HCT116 (cell line): Measurements from ENCODE around the gene IMMP2L. TPM values are rescaled to one million over a fixed set of nuclear protein-coding genes. Genes with fewer than 3 reads are reported as not detected.

Source experiments
- ATAC-seq: fragments of 200-7000 bp; cut with Tn5 transposase; 2 replicates; pipeline ENCODE4 v1.9.1; 2020; ENCODE audit warnings: mild to moderate bottlenecking, moderate library complexity
- BruUV-seq: library from RNA; stranded (reverse); fragments of 400-500 nt; replicated peaks from 2 replicates; lab custom pipeline; 2021; lab: Mats Ljungman, UMichigan
- CTCF ChIA-PET: fragments of 300-600 bp; sonication (Branson Sonifier 250); formaldehyde crosslinking; loops from one replicate; lab custom pipeline; 2021; ENCODE audit warnings: antibody characterized with exemption; lab: Charles Lee
- POLR2A ChIA-PET: fragments of 300-600, 350-600 bp; sonication (Branson Sonifier 250); formaldehyde crosslinking; loops from one replicate; lab custom pipeline; 2021; ENCODE audit warnings: antibody characterized with exemption; lab: Charles Lee
- RAD21 ChIA-PET, 2 experiments: fragments of 300-600 bp; sonication (Branson Sonifier 250); formaldehyde crosslinking; loops; one replicate each; lab custom pipeline; 2023; ENCODE audit warnings: low total read pairs in 2 of 2; ENCODE audit not compliant: uncharacterized antibody in 2 of 2, unreplicated experiment in 2 of 2, low non-redundant PET in 1 of 2; lab: Charles Lee
- DNase-seq: peaks from one replicate; pipeline ENCODE4 v3.0.0-alpha.2; 2010; ENCODE audit warnings: low read depth, low spot score
- H2AFZ ChIP-seq: fragments of 200-600 bp; shearing (Covaris generic), sonication (generic); 2 replicates; pipeline ENCODE4 v1.6.1; 2017; ENCODE audit warnings: low read depth, mixed run types, mixed read lengths, antibody characterized with exemption, low read length; ENCODE audit not compliant: poor library complexity, severe bottlenecking
- H3K27ac ChIP-seq: 2 replicates; pipeline ENCODE4 v1.5.1; 2012; ENCODE audit warnings: low read depth, low read length
- H3K27me3 ChIP-seq: fragments of 200-600 bp; sonication (generic); 2 replicates; pipeline ENCODE4 v1.6.1; 2016; ENCODE audit warnings: mixed run types, low read length, mixed read lengths; ENCODE audit not compliant: insufficient read depth
- H3K36me3 ChIP-seq, 2 experiments: fragments of 200-500 bp in 1 of 2; fragments of 200-600 bp in 1 of 2; sonication (Bioruptor generic) in 1 of 2; sonication (generic) in 1 of 2; 2 replicates each; pipeline versions ENCODE4 v1.5.1 to v1.6.1; 2014 to 2016; ENCODE audit warnings: low read length in 2 of 2, inconsistent platforms in 1 of 2, mixed read lengths in 1 of 2, mixed run types in 1 of 2; ENCODE audit not compliant: insufficient read depth in 2 of 2, control insufficient read depth in 1 of 2
- H3K4me1 ChIP-seq, 2 experiments: fragments of 200-600 bp in 1 of 2; sonication (generic) in 1 of 2; 2 replicates each; pipeline versions ENCODE4 v1.5.1 to v1.6.1; 2012 to 2017; ENCODE audit warnings: low read length in 2 of 2, inconsistent platforms in 1 of 2, mild to moderate bottlenecking in 1 of 2, mixed read lengths in 1 of 2, mixed run types in 1 of 2, moderate library complexity in 1 of 2; ENCODE audit not compliant: insufficient read depth in 2 of 2, control insufficient read depth in 1 of 2
- H3K4me2 ChIP-seq: fragments of 200-600 bp; sonication (generic); 2 replicates; pipeline ENCODE4 v1.6.1; 2017; ENCODE audit warnings: mixed run types, low read length, mixed read lengths
- H3K4me3 ChIP-seq, 2 experiments: fragments of 200-600 bp in 1 of 2; sonication (generic) in 1 of 2; replicated peaks in 1 of 2; 2 replicates each; pipeline ENCODE4 v1.5.1; 2011 to 2016; ENCODE audit warnings: low read length in 2 of 2, control low read depth in 1 of 2, low read depth in 1 of 2, mild to moderate bottlenecking in 1 of 2, mixed read lengths in 1 of 2, mixed run types in 1 of 2
- H3K79me2 ChIP-seq: fragments of 200-600 bp; sonication (generic); 2 replicates; pipeline ENCODE4 v1.6.1; 2017; ENCODE audit warnings: mild to moderate bottlenecking, mixed run types, low read length, moderate library complexity, mixed read lengths; ENCODE audit not compliant: insufficient read depth
- H3K9ac ChIP-seq: fragments of 200-600 bp; sonication (generic); 2 replicates; pipeline ENCODE4 v1.6.1; 2016; ENCODE audit warnings: low read length, mixed read lengths
- H3K9me2 ChIP-seq: fragments of 200-600 bp; sonication (generic), shearing (Covaris generic); 2 replicates; pipeline ENCODE4 v1.6.1; 2017; ENCODE audit warnings: mixed run types, mild to moderate bottlenecking, moderate library complexity; ENCODE audit not compliant: insufficient read depth
- H3K9me3 ChIP-seq, 2 experiments: fragments of 200-500 bp in 1 of 2; fragments of 200-600 bp in 1 of 2; sonication (Bioruptor generic) in 1 of 2; sonication (generic) in 1 of 2; 2 replicates each; pipeline ENCODE4 v1.6.1; 2014 to 2017; ENCODE audit warnings: low read length in 2 of 2, mixed read lengths in 2 of 2, inconsistent platforms in 1 of 2, low read depth in 1 of 2, mild to moderate bottlenecking in 1 of 2, mixed run types in 1 of 2, moderate library complexity in 1 of 2; ENCODE audit not compliant: control insufficient read depth in 1 of 2, insufficient read depth in 1 of 2
- H4K20me1 ChIP-seq: fragments of 200-600 bp; sonication (generic), shearing (Covaris generic); 2 replicates; pipeline ENCODE4 v1.6.1; 2017; ENCODE audit warnings: mixed run types, mild to moderate bottlenecking, moderate library complexity; ENCODE audit not compliant: insufficient read depth
- ATF3 ChIP-seq: IDR thresholded peaks from 2 replicates; pipeline ENCODE4 v1.6.1; 2012
- CEBPB ChIP-seq: IDR thresholded peaks from 2 replicates; pipeline ENCODE4 v1.6.1; 2012; ENCODE audit warnings: low read depth
- EGR1 ChIP-seq: IDR thresholded peaks from 2 replicates; pipeline ENCODE4 v1.6.1; 2012; ENCODE audit warnings: low read depth
- EZH2 ChIP-seq: fragments of 200-600 bp; sonication (generic); IDR thresholded peaks from 2 replicates; pipeline ENCODE4 v1.6.1; 2017; ENCODE audit warnings: antibody characterized with exemption, mixed run types
- EZH2phosphoT487 ChIP-seq: fragments of 200-600 bp; IDR thresholded peaks from 2 replicates; pipeline ENCODE4 v1.6.1; 2018; ENCODE audit warnings: antibody characterized with exemption, borderline replicate concordance
- JUND ChIP-seq: IDR thresholded peaks from 2 replicates; pipeline ENCODE4 v1.6.1; 2012
- POLR2A ChIP-seq: IDR thresholded peaks from 2 replicates; pipeline ENCODE4 v1.7.0; 2011; ENCODE audit warnings: borderline replicate concordance; ENCODE audit not compliant: insufficient read depth, insufficient read length; ENCODE audit errors: extremely low read depth
- RAD21 ChIP-seq: IDR thresholded peaks from 2 replicates; pipeline ENCODE4 v1.6.1; 2012; ENCODE audit warnings: low read depth, mild to moderate bottlenecking
- REST ChIP-seq: IDR thresholded peaks from 2 replicates; pipeline ENCODE4 v1.6.1; 2012; ENCODE audit warnings: low read depth
- SIN3A ChIP-seq: IDR thresholded peaks from 2 replicates; pipeline ENCODE4 v1.6.1; 2012; ENCODE audit warnings: low read depth
- SP1 ChIP-seq: IDR thresholded peaks from 2 replicates; pipeline ENCODE4 v1.6.1; 2012; ENCODE audit warnings: low read depth
- SRF ChIP-seq: IDR thresholded peaks from 2 replicates; pipeline ENCODE4 v1.6.1; 2012; ENCODE audit warnings: low read depth
- ZFX ChIP-seq: fragments of 450-650 bp; IDR thresholded peaks from 2 replicates; pipeline ENCODE4 v1.6.1; 2017
- ZNF274 ChIP-seq: fragments of 200-500 bp; sonication (Bioruptor generic); IDR thresholded peaks from 2 replicates; pipeline ENCODE4 v1.6.1; 2014; ENCODE audit warnings: mild to moderate bottlenecking, low read depth, low read length, inconsistent platforms
- intact Hi-C: fragments of 100-400 bp; cut with micrococcal nuclease; formaldehyde crosslinking; loops from 2 replicates; pipeline ENCODE4 v1.10.0; 2022
- total RNA-seq: library from RNA; stranded (reverse); gene quantifications from one replicate; pipeline ENCODE4 v1.2.1, GENCODE V29; 2021; ENCODE audit not compliant: unreplicated experiment

The IMMP2L gene
- total RNA-seq, 1 experiment from 2014 or later = 21.1 TPM

GRCh38 chr7:111026343-111026742 is 535.9 kb downstream of the IMMP2L start:
- Histone ChIP-seq H4K20me1 (no peaks in the 10 kb centered on the region), H3K36me3 (no peaks in the 10 kb centered on the region), H3K4me3 (no peak overlapping the region), H3K79me2 (no peaks in the 10 kb centered on the region), H3K27ac (no peak overlapping the region), H3K9me3 (no peaks in the 10 kb centered on the region), H3K4me2 (no peak overlapping the region), H3K9ac (no peak overlapping the region), H2AFZ (no peak overlapping the region), H3K9me2 (no peaks in the 10 kb centered on the region), H3K4me1 (no peaks in the 10 kb centered on the region), H3K27me3 (no peaks in the 10 kb centered on the region)
- ChIA-PET RAD21 (no interaction called here), POLR2A (no interaction called here), CTCF (no interaction called here)
- DNase-seq = no peak
- intact Hi-C loops = no loop called here
- BruUV-seq = no TSS peak
- TF ChIP-seq REST (no peak), SIN3A (no peak), EZH2 (no peak), ZNF274 (no peak), JUND (no peak), POLR2A (no peak), EZH2phosphoT487 (no peak), ZFX (no peak), CEBPB (no peak), SRF (no peak), SP1 (no peak), ATF3 (no peak), EGR1 (no peak), RAD21 (no peak)
- no peak for ATAC-seq
